Trophoblast cell (in vitro differentiated cells and primary cell): Measurements from ENCODE around the gene LAMC3.

Source experiments
- DNase-seq, 2 donors: peaks; one replicate each; pipeline ENCODE4 v3.0.0-alpha.2; 2016
- H2AFZ ChIP-seq: 2 replicates; pipeline ENCODE4 v1.6.1; 2013; ENCODE audit warnings: low read length, moderate library complexity, mild to moderate bottlenecking; ENCODE audit not compliant: insufficient read depth, poor library complexity
- H2AK5ac ChIP-seq: 2 replicates; pipeline ENCODE4 v1.6.1; 2013; ENCODE audit warnings: mild to moderate bottlenecking, low read length
- H2BK120ac ChIP-seq: 2 replicates; pipeline ENCODE4 v1.6.1; 2013; ENCODE audit warnings: low read length, mild to moderate bottlenecking, moderate library complexity; ENCODE audit not compliant: insufficient read depth, poor library complexity
- H2BK12ac ChIP-seq: 2 replicates; pipeline ENCODE4 v1.6.1; 2013; ENCODE audit warnings: mild to moderate bottlenecking, low read length, moderate library complexity
- H2BK5ac ChIP-seq: 2 replicates; pipeline ENCODE4 v1.6.1; 2013; ENCODE audit warnings: low read length, low read depth, moderate library complexity, mild to moderate bottlenecking; ENCODE audit not compliant: poor library complexity
- H3K14ac ChIP-seq: 2 replicates; pipeline ENCODE4 v1.6.1; 2013; ENCODE audit warnings: mild to moderate bottlenecking, low read length
- H3K18ac ChIP-seq: 2 replicates; pipeline ENCODE4 v1.6.1; 2013; ENCODE audit warnings: mild to moderate bottlenecking, low read length
- H3K23ac ChIP-seq: 2 replicates; pipeline ENCODE4 v1.6.1; 2013; ENCODE audit warnings: low read length
- H3K27ac ChIP-seq: 2 replicates; pipeline ENCODE4 v1.5.1; 2013; ENCODE audit warnings: low read depth, mild to moderate bottlenecking, inconsistent platforms, low read length, moderate library complexity
- H3K27me3 ChIP-seq: 2 replicates; pipeline ENCODE4 v1.6.1; 2013; ENCODE audit warnings: inconsistent platforms, mild to moderate bottlenecking, low read length, moderate library complexity; ENCODE audit not compliant: insufficient read depth
- H3K36me3 ChIP-seq, 2 experiments: 1 replicate in 1 of 2; 2 replicates in 1 of 2; pipeline ENCODE4 v1.6.1; 2013; ENCODE audit warnings: low read length in 2 of 2, mild to moderate bottlenecking in 2 of 2, moderate library complexity in 1 of 2; ENCODE audit not compliant: insufficient read depth in 2 of 2, control insufficient read depth in 1 of 2
- H3K4ac ChIP-seq: 2 replicates; pipeline ENCODE4 v1.6.1; 2013; ENCODE audit warnings: low read depth, mild to moderate bottlenecking, low read length, moderate library complexity
- H3K4me1 ChIP-seq, 2 experiments: 1 replicate in 1 of 2; 2 replicates in 1 of 2; pipeline ENCODE4 v1.6.1; 2013; ENCODE audit warnings: low read length in 2 of 2, mild to moderate bottlenecking in 2 of 2, moderate library complexity in 1 of 2; ENCODE audit not compliant: insufficient read depth in 2 of 2, control insufficient read depth in 1 of 2
- H3K4me2 ChIP-seq: 2 replicates; pipeline ENCODE4 v1.6.1; 2013; ENCODE audit warnings: inconsistent platforms, mild to moderate bottlenecking, low read length, moderate library complexity
- H3K4me3 ChIP-seq: 2 replicates; pipeline ENCODE4 v1.5.1; 2013; ENCODE audit warnings: mild to moderate bottlenecking, low read depth, low read length, inconsistent platforms
- H3K79me1 ChIP-seq: one replicate; pipeline ENCODE4 v1.6.1; 2013; ENCODE audit warnings: low read length
- H3K79me2 ChIP-seq: 2 replicates; pipeline ENCODE4 v1.6.1; 2013; ENCODE audit warnings: low read length, mild to moderate bottlenecking; ENCODE audit not compliant: control insufficient read depth, insufficient read depth, poor library complexity
- H3K9ac ChIP-seq: 2 replicates; pipeline ENCODE4 v1.6.1; 2013; ENCODE audit warnings: mild to moderate bottlenecking, low read length
- H3K9me3 ChIP-seq: 2 replicates; pipeline ENCODE4 v1.6.1; 2013; ENCODE audit warnings: low read depth, mild to moderate bottlenecking, control low read depth, inconsistent platforms, low read length; ENCODE audit not compliant: insufficient read depth
- H4K12ac ChIP-seq: 2 replicates; pipeline ENCODE4 v1.6.1; 2013; ENCODE audit warnings: low read depth, mild to moderate bottlenecking, low read length, moderate library complexity
- H4K8ac ChIP-seq: 2 replicates; pipeline ENCODE4 v1.6.1; 2013; ENCODE audit warnings: low read depth, mild to moderate bottlenecking, low read length, moderate library complexity
- H4K91ac ChIP-seq: one replicate; pipeline ENCODE4 v1.6.1; 2013; ENCODE audit warnings: low read depth, mild to moderate bottlenecking, low read length, moderate library complexity
- WGBS: extraction: QIAGEN DNeasy Blood & Tissue Kit; methylation state at CpG from one replicate; pipeline ENCODE4 v1.1.7; 2013; ENCODE audit warnings: missing lambda C conversion rate; ENCODE audit not compliant: insufficient read length, insufficient coverage; ENCODE audit errors: extremely low coverage; 5-methylcytosine and 5-hydroxymethylcytosine counted together

Gene LAMC3

DNA sequence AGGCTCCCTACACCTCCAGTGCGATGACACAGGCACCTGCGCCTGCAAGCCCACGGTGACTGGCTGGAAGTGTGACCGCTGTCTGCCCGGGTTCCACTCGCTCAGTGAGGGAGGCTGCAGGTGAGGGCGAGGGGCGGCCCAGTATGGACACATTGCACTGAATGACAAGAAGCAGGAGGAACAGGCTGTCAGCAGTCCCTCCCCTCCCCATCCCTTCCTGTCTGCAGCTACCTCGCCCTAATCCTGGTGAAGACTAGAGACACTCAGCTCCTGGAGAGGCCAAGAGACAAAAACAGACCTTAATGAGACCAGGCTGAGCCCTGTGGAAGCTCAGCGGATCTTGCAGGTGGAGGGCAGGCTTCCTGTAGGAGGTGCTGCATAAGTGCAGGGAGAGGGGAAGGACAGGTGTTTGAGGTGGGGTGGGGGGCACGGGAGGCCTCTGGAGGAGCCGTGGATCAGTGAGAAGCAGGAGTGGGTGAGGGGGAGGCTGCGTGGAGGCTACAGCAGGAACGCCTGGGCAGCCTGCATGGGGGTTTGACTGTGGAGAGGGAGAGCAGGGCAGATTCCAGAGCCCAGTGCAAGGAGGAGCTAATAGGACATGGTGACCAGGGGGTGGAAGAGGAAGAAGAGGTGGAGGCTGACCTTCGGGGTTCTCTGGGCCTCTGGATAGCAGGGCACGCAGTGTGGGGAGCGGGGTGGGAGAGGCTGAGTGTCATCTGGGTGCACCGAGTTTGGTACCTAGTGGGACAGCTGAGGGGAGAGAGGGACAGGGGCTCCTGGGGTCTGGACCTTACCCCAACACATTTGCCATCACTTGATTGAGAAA, 30.4 kb downstream of the LAMC3 start:
- no peak overlapping the region for H2BK5ac ChIP-seq
- H3K27ac ChIP-seq: no peak overlapping the region
- H3K4me2 ChIP-seq: no peak overlapping the region
- H3K14ac ChIP-seq: no peak overlapping the region
- no peaks in the 10 kb centered on the region for H3K79me2 ChIP-seq
- H4K8ac ChIP-seq: no peak overlapping the region
- H3K79me1 ChIP-seq: no peaks in the 10 kb centered on the region
- no peak for DNase-seq
- H4K91ac ChIP-seq: no peak overlapping the region
- no CpG with 5 or more reads among the region's 18 CpGs for WGBS
- H2AK5ac ChIP-seq: no peak overlapping the region
- peaks cover 2 to 3% of the 10 kb centered on the region in 2 experiments for H3K4me1 ChIP-seq
- H3K9me3 ChIP-seq: no peaks in the 10 kb centered on the region
- no peaks in the 10 kb centered on the region for H3K36me3 ChIP-seq
- no peak overlapping the region for H3K4ac ChIP-seq
- H2BK120ac ChIP-seq: no peak overlapping the region
- H4K12ac ChIP-seq: no peak overlapping the region
- no peaks in the 10 kb centered on the region for H3K27me3 ChIP-seq
- no peak overlapping the region for H3K18ac ChIP-seq
- no peak overlapping the region for H3K4me3 ChIP-seq
- H2BK12ac ChIP-seq: no peak overlapping the region
- H2AFZ ChIP-seq: no peak overlapping the region
- no peak overlapping the region for H3K9ac ChIP-seq
- H3K23ac ChIP-seq: no peak overlapping the region

DNA sequence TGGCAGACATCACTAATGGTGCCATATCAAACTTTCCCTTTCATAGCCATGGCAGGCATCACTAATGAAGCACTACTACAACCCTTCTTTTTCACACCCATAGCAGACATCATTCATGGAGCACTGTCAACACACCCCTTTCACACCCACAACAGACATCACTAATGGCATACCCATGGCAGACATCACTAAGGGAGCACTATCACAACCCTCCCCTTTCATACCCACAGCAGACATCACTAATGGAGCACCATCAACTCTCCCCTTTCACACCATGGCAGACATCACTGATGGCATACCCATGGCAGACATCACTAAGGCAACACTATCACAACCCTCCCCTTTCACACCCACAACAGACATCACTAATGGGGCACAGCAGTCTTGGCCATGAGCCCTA, 33.7 kb downstream of the LAMC3 start:
- Histone ChIP-seq H3K14ac (no peak overlapping the region), H3K9me3 (no peaks in the 10 kb centered on the region), H3K27me3 (no peaks in the 10 kb centered on the region), H2BK12ac (no peak overlapping the region), H3K27ac (no peak overlapping the region), H3K4me3 (no peak overlapping the region), H3K4me2 (no peak overlapping the region), H3K18ac (no peak overlapping the region), H3K36me3 (no peaks in the 10 kb centered on the region), H4K12ac (no peak overlapping the region), H4K8ac (no peak overlapping the region), H3K79me1 (no peaks in the 10 kb centered on the region), H3K23ac (no peak overlapping the region), H4K91ac (no peak overlapping the region), H3K79me2 (no peaks in the 10 kb centered on the region), H2BK5ac (no peak overlapping the region), H3K4me1 (peaks cover 2 to 3% of the 10 kb centered on the region in 2 experiments), H2AK5ac (no peak overlapping the region), H2AFZ (no peak overlapping the region), H2BK120ac (no peak overlapping the region), H3K4ac (no peak overlapping the region), H3K9ac (no peak overlapping the region)
- DNase-seq: no peak

DNA sequence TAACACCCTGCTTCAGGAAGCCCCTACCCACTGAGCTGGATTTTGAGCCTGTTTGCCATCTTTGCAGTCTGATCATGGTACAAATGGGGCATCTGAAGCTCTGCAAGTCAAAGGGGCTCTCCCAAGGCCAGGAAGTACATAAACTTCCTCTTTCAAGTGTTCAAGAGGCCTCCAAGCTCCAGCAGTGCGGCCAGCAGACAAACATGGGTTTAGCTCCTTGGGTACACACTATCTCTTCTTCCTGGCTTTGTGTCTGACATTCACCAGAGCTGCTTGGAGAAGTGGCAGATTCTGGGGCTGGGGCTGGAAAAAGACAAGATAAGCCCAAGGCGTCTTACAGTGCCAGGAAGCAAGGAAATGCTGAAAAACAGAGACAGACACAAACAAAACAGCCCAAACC, 34.1 kb downstream of the LAMC3 start:
- WGBS: no CpG with 5 or more reads among the region's 2 CpGs
- H3K23ac ChIP-seq: no peak overlapping the region
- H3K79me2 ChIP-seq: no peaks in the 10 kb centered on the region
- H3K9me3 ChIP-seq: no peaks in the 10 kb centered on the region
- H4K8ac ChIP-seq: no peak overlapping the region
- no peak overlapping the region for H3K18ac ChIP-seq
- no peak overlapping the region for H3K4me3 ChIP-seq
- H2AK5ac ChIP-seq: no peak overlapping the region
- no peak overlapping the region for H3K4ac ChIP-seq
- no peak overlapping the region for H3K4me2 ChIP-seq
- H4K12ac ChIP-seq: no peak overlapping the region
- H3K27ac ChIP-seq: no peak overlapping the region
- DNase-seq: no peak
- H3K4me1 ChIP-seq: peaks cover 2 to 3% of the 10 kb centered on the region in 2 experiments
- H3K36me3 ChIP-seq: no peaks in the 10 kb centered on the region
- H2BK120ac ChIP-seq: no peak overlapping the region
- H4K91ac ChIP-seq: no peak overlapping the region
- no peak overlapping the region for H2AFZ ChIP-seq
- no peak overlapping the region for H2BK12ac ChIP-seq
- no peaks in the 10 kb centered on the region for H3K27me3 ChIP-seq
- no peak overlapping the region for H2BK5ac ChIP-seq
- H3K9ac ChIP-seq: no peak overlapping the region
- no peaks in the 10 kb centered on the region for H3K79me1 ChIP-seq
- no peak overlapping the region for H3K14ac ChIP-seq

DNA sequence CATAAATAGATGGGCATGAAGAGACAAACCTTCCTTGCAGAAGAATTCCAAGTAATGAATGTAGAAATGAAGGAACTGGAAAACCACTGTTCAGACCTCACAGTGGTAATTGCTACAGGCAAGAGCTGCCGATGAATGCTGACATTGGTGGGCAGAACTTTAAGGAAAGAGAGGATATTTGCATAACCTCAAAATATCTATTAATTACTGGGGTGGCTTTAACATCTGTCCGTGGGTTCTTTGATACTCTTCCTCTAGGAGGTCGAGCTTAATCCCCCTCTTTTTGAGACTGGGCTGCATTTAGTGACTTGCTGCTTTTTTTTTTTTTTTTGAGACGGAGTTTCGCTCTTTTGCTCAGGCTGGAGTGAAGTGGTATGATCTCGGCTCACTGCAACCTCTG, 34.7 kb downstream of the LAMC3 start:
- Histone ChIP-seq H3K9ac (no peak overlapping the region), H3K4me2 (no peak overlapping the region), H3K23ac (no peak overlapping the region), H3K79me1 (no peaks in the 10 kb centered on the region), H4K91ac (no peak overlapping the region), H2AFZ (no peak overlapping the region), H4K8ac (no peak overlapping the region), H3K14ac (no peak overlapping the region), H3K79me2 (no peaks in the 10 kb centered on the region), H3K9me3 (peaks cover 2% of the 10 kb centered on the region), H3K4me1 (peaks cover 2 to 3% of the 10 kb centered on the region in 2 experiments), H3K4ac (no peak overlapping the region), H3K18ac (no peak overlapping the region), H2BK5ac (no peak overlapping the region), H2BK12ac (no peak overlapping the region), H2AK5ac (no peak overlapping the region), H3K4me3 (no peak overlapping the region), H3K36me3 (no peaks in the 10 kb centered on the region), H3K27ac (no peak overlapping the region), H4K12ac (no peak overlapping the region), H2BK120ac (no peak overlapping the region), H3K27me3 (no peaks in the 10 kb centered on the region)
- no CpG with 5 or more reads among the region's 6 CpGs for WGBS
- DNase-seq: no peak
